WTC11 (cell line): ENCODE measurements around the gene TREH.

Source experiments
- CTCF ChIP-seq: fragments of 200-600 bp; IDR thresholded peaks from 2 replicates; pipeline ENCODE4 v1.8.0; 2022; ENCODE audit warnings: antibody characterized with exemption
- FOXP1 ChIP-seq: sonication (generic); formaldehyde crosslinking; IDR thresholded peaks from 2 replicates; pipeline ENCODE4 v1.8.0; 2022; ENCODE audit warnings: missing genetic modification reagents, mild to moderate bottlenecking, moderate library complexity, borderline replicate concordance
- IRF2 ChIP-seq: sonication (generic); formaldehyde crosslinking; IDR thresholded peaks from 2 replicates; pipeline ENCODE4 v1.8.0; 2022; ENCODE audit warnings: low read depth, missing genetic modification reagents, borderline replicate concordance
- JUN ChIP-seq: sonication (generic); formaldehyde crosslinking; IDR thresholded peaks from 2 replicates; pipeline ENCODE4 v1.8.0; 2023; ENCODE audit warnings: mild to moderate bottlenecking, missing genetic modification reagents
- NFE2L1 ChIP-seq: sonication (generic); formaldehyde crosslinking; IDR thresholded peaks from 2 replicates; pipeline ENCODE4 v1.8.1; 2023; ENCODE audit warnings: missing genetic modification reagents
- NR2C2 ChIP-seq: sonication (generic); formaldehyde crosslinking; IDR thresholded peaks from 2 replicates; pipeline ENCODE4 v1.8.0; 2022; ENCODE audit warnings: mild to moderate bottlenecking, missing genetic modification reagents
- STAT6 ChIP-seq: sonication (generic); formaldehyde crosslinking; conservative IDR thresholded peaks from 2 replicates; pipeline ENCODE4 v1.8.1; 2023; ENCODE audit warnings: mild to moderate bottlenecking, low read depth, missing genetic modification reagents, moderate library complexity
- TEAD1 ChIP-seq: sonication (generic); formaldehyde crosslinking; IDR thresholded peaks from 2 replicates; pipeline ENCODE4 v1.8.0; 2022; ENCODE audit warnings: mild to moderate bottlenecking, missing genetic modification reagents
- TP53 ChIP-seq: sonication (generic); formaldehyde crosslinking; IDR thresholded peaks from 2 replicates; pipeline ENCODE4 v1.8.1; 2023; ENCODE audit warnings: mild to moderate bottlenecking, missing genetic modification reagents
- TF ChIP-seq, protein P1 (sequence below): sonication (generic); formaldehyde crosslinking; IDR thresholded peaks from 2 replicates; pipeline ENCODE4 v1.8.0; 2022; ENCODE audit warnings: missing genetic modification reagents
- TF ChIP-seq, protein P2 (sequence below): sonication (generic); formaldehyde crosslinking; IDR thresholded peaks from 2 replicates; pipeline ENCODE4 v1.8.1; 2022; ENCODE audit warnings: mild to moderate bottlenecking, moderate library complexity, missing genetic modification reagents

DNA sequence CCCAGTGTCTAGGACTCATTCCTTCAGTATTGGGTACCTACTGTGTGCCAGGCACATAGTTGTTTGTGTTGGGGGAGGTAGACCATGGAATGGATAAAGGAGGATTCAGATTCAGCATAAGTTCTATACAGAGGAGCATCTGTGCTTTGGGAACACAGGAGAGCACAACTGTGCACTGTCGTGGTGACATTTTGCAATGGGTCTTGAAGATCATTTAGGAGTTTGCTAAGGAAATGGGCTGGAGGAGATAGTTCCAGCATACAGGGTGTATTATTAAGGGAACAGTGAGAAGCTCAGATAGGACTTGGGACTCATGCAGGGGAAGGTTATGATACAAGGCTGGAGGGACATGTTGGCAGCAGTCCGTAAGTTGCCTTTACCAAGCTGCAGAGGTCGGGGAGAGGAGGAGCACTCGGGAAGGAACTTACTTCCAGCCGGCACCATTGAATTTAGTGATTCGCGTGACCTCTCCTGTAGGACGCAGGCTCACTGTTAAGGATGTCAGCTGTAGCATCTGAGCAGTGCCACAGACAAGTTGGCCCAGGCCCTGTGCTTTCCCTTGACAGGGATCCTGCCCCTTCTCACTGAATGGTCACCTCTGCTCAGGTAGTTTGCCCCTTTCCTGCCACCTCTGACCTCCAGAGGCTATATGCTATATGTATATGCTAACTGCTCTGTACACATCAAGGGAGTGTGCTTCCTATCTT is 25.6 kb downstream of the TREH start:
- TF ChIP-seq, protein P1, sequence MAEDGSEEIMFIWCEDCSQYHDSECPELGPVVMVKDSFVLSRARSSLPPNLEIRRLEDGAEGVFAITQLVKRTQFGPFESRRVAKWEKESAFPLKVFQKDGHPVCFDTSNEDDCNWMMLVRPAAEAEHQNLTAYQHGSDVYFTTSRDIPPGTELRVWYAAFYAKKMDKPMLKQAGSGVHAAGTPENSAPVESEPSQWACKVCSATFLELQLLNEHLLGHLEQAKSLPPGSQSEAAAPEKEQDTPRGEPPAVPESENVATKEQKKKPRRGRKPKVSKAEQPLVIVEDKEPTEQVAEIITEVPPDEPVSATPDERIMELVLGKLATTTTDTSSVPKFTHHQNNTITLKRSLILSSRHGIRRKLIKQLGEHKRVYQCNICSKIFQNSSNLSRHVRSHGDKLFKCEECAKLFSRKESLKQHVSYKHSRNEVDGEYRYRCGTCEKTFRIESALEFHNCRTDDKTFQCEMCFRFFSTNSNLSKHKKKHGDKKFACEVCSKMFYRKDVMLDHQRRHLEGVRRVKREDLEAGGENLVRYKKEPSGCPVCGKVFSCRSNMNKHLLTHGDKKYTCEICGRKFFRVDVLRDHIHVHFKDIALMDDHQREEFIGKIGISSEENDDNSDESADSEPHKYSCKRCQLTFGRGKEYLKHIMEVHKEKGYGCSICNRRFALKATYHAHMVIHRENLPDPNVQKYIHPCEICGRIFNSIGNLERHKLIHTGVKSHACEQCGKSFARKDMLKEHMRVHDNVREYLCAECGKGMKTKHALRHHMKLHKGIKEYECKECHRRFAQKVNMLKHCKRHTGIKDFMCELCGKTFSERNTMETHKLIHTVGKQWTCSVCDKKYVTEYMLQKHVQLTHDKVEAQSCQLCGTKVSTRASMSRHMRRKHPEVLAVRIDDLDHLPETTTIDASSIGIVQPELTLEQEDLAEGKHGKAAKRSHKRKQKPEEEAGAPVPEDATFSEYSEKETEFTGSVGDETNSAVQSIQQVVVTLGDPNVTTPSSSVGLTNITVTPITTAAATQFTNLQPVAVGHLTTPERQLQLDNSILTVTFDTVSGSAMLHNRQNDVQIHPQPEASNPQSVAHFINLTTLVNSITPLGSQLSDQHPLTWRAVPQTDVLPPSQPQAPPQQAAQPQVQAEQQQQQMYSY (CRISPR knock-in tag), result no peak
- TF ChIP-seq STAT6, result no peak
- no peak for TF ChIP-seq IRF2 (CRISPR knock-in tag)
- TF ChIP-seq TP53 (CRISPR knock-in tag), result no peak
- TF ChIP-seq TEAD1 (CRISPR knock-in tag), result no peak
- no peak for TF ChIP-seq FOXP1 (CRISPR knock-in tag)
- TF ChIP-seq CTCF, result no peak
- TF ChIP-seq, protein P2, sequence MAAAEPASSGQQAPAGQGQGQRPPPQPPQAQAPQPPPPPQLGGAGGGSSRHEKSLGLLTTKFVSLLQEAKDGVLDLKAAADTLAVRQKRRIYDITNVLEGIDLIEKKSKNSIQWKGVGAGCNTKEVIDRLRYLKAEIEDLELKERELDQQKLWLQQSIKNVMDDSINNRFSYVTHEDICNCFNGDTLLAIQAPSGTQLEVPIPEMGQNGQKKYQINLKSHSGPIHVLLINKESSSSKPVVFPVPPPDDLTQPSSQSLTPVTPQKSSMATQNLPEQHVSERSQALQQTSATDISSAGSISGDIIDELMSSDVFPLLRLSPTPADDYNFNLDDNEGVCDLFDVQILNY (CRISPR knock-in tag), result no peak
- TF ChIP-seq JUN (CRISPR knock-in tag), result no peak
- no peak for TF ChIP-seq NR2C2 (CRISPR knock-in tag)
- no peak for TF ChIP-seq NFE2L1 (CRISPR knock-in tag)
